T-cell (primary cell): ENCODE data around the gene AFF1. TPM values are rescaled to one million over a fixed set of nuclear protein-coding genes. Genes with fewer than 3 reads are reported as not detected.

Experiments
- ATAC-seq, 4 experiments: fragments of 200-7000 bp in 3 of 4; fragments of 150-1000 bp in 1 of 4; cut with Tn5 transposase; replicated peaks in 1 of 4; 1 replicate in 3 of 4; 2 replicates in 1 of 4; pipeline ENCODE4 v1.10.0; 2021; ENCODE audit warnings: moderate library complexity in 3 of 4, mild to moderate bottlenecking in 2 of 4, moderate number of reproducible peaks in 1 of 4
- CTCF ChIA-PET, 2 donors: fragments of 300-600 bp; sonication (Branson Sonifier 250); formaldehyde crosslinking; loops; one replicate each; lab custom pipeline; 2022; ENCODE audit warnings: antibody characterized with exemption in 2 of 2; lab: Charles Lee
- POLR2A ChIA-PET, 2 donors: fragments of 300-600 bp; sonication (Branson Sonifier 250); formaldehyde crosslinking; loops; one replicate each; lab custom pipeline; 2022; ENCODE audit warnings: antibody characterized with exemption in 2 of 2; lab: Charles Lee
- DNase-seq, 35 experiments: peaks; one replicate each; pipeline versions ENCODE4 v3.0.0 to v3.0.0-alpha.2; 2013 to 2023
- H3K27ac ChIP-seq: one replicate; pipeline ENCODE4 v1.5.1; 2013; ENCODE audit warnings: low read length
- H3K27me3 ChIP-seq, 2 experiments: replicated peaks in 1 of 2; 1 replicate in 1 of 2; 2 replicates in 1 of 2; pipeline versions ENCODE4 v1.6.1 to v1.7.0; 2013; ENCODE audit warnings: low read length in 1 of 2, mixed read lengths in 1 of 2; ENCODE audit not compliant: control insufficient read depth in 2 of 2, insufficient read depth in 2 of 2; ENCODE audit errors: extremely low read depth in 1 of 2
- H3K36me3 ChIP-seq, 2 donors: 1 replicate in 1 of 2; 2 replicates in 1 of 2; pipeline versions ENCODE4 v1.6.1 to v1.7.0; 2013; ENCODE audit warnings: low read length in 1 of 2; ENCODE audit not compliant: control insufficient read depth in 2 of 2, insufficient read depth in 1 of 2; ENCODE audit errors: extremely low read depth in 1 of 2
- H3K4me1 ChIP-seq, 2 experiments: 1 replicate in 1 of 2; 2 replicates in 1 of 2; pipeline versions ENCODE4 v1.6.1 to v1.7.0; 2013; ENCODE audit warnings: low read length in 2 of 2, mixed read lengths in 1 of 2; ENCODE audit not compliant: insufficient read depth in 2 of 2, control insufficient read depth in 1 of 2; ENCODE audit errors: extremely low read depth in 1 of 2
- H3K4me3 ChIP-seq, 2 donors: 1 replicate in 1 of 2; 2 replicates in 1 of 2; pipeline versions ENCODE4 v1.5.1 to v1.7.0; 2013; ENCODE audit warnings: mild to moderate bottlenecking in 2 of 2, low read length in 1 of 2, moderate library complexity in 1 of 2; ENCODE audit not compliant: control insufficient read depth in 1 of 2; ENCODE audit errors: extremely low read depth in 1 of 2
- H3K9me3 ChIP-seq: 2 replicates; pipeline ENCODE4 v1.7.0; 2013
- H3K27ac Mint-ChIP-seq, 2 donors: one replicate each; pipeline ENCODE4 v1.8.0; 2020 to 2021; ENCODE audit warnings: mild to moderate bottlenecking in 2 of 2, mixed read lengths in 2 of 2
- H3K27me3 Mint-ChIP-seq, 2 donors: one replicate each; pipeline ENCODE4 v1.8.0; 2021 to 2022; ENCODE audit warnings: mixed read lengths in 2 of 2
- H3K36me3 Mint-ChIP-seq: one replicate; pipeline ENCODE4 v1.8.0; 2021; ENCODE audit warnings: mixed read lengths
- H3K4me1 Mint-ChIP-seq, 3 donors: one replicate each; pipeline ENCODE4 v1.8.0; 2020 to 2022; ENCODE audit warnings: mixed read lengths in 3 of 3, mild to moderate bottlenecking in 1 of 3
- H3K4me3 Mint-ChIP-seq, 3 donors: one replicate each; pipeline ENCODE4 v1.8.0; 2020 to 2022; ENCODE audit warnings: mild to moderate bottlenecking in 3 of 3, mixed read lengths in 3 of 3, moderate library complexity in 3 of 3
- H3K9me3 Mint-ChIP-seq, 3 donors: one replicate each; pipeline ENCODE4 v1.8.0; 2020 to 2022; ENCODE audit warnings: mixed read lengths in 3 of 3
- whole genome bisulfite sequencing: methylation state at CpG from one replicate; pipeline ENCODE4 v1.1.5; 2013; ENCODE audit warnings: missing lambda C conversion rate; ENCODE audit not compliant: insufficient coverage; 5-methylcytosine and 5-hydroxymethylcytosine counted together
- total RNA-seq, 35 experiments: library from RNA in 6 of 35; stranded (reverse) in 6 of 35; fragments of 120-200 nt in 1 of 35; gene quantifications; one replicate each; pipeline versions ENCODE4 v1.2.1 to v1.2.4 and lab custom pipeline; 2013 to 2026

AFF1 gene
- total RNA-seq, 5 donors from 2014 or later (not counting 1 experiment from before 2014, with no cell fraction given), result 65.3 to 112 (median 93.4) TPM

GRCh38 chr4:86939729-86940575, 5.1 kb downstream of the AFF1 start:
- no peak overlapping the region for H3K4me3 ChIP-seq
- no peaks in the 10 kb centered on the region for H3K36me3 ChIP-seq
- no peaks in the 10 kb centered on the region for H3K27me3 Mint-ChIP-seq
- ChIA-PET POLR2A (interaction anchor here in 1 of 2 donors (1.0 kb wide), 1 partner anchor 66 kb away, joined by 7 read pairs; no protein-coding TSS in a partner anchor), CTCF (interaction anchor here in 1 of 2 donors (1.0 kb wide), 3 partner anchors 17 to 279 kb away, joined by 3 read pairs; no protein-coding TSS in a partner anchor)
- peaks cover 32 to 40% of the 10 kb centered on the region in 2 experiments for H3K4me1 ChIP-seq
- peak overlapping the region; percentile 87 to 94 for H3K27ac Mint-ChIP-seq
- WGBS, result 63% methylated on average over 8 of the region's 8 CpGs
- no peak for ATAC-seq
- H3K9me3 Mint-ChIP-seq, result no peaks in the 10 kb centered on the region
- peak overlapping the region; percentile 62 to 82 (median 68) for H3K4me3 Mint-ChIP-seq
- peaks cover 71 to 80% (median 78%) of the 10 kb centered on the region in 3 donors for H3K4me1 Mint-ChIP-seq
- peaks cover 8% of the 10 kb centered on the region for H3K36me3 Mint-ChIP-seq
- peak in 20 of 35 experiments; percentile 6 to 67 (median 18) for DNase-seq
- peak overlapping the region; percentile 52 for H3K27ac ChIP-seq
- H3K27me3 ChIP-seq, result no peaks in the 10 kb centered on the region
- H3K9me3 ChIP-seq, result no peaks in the 10 kb centered on the region

- WGBS, result 94% methylated on average over 7 of the region's 15 CpGs
Observed at GRCh38 chr4:86940920-86941460, 6.2 kb downstream of the AFF1 start.

GRCh38 chr4:86942185-86942666, 7.4 kb downstream of the AFF1 start:
- no peaks in the 10 kb centered on the region for H3K9me3 ChIP-seq
- Mint-ChIP-seq H3K4me3 (no peak overlapping the region), H3K27ac (no peak overlapping the region), H3K4me1 (peaks cover 70 to 82% (median 80%) of the 10 kb centered on the region in 3 donors), H3K27me3 (no peaks in the 10 kb centered on the region), H3K36me3 (peaks cover 12% of the 10 kb centered on the region), H3K9me3 (no peaks in the 10 kb centered on the region)
- H3K36me3 ChIP-seq, result no peaks in the 10 kb centered on the region
- ATAC-seq, result no peak
- H3K4me3 ChIP-seq, result no peak overlapping the region
- no peaks in the 10 kb centered on the region for H3K27me3 ChIP-seq
- ChIA-PET CTCF (interaction anchor here in 1 of 2 donors (0.9 to 1.1 kb wide), 2 partner anchors 10 to 11 kb away, joined by 3 read pairs; no protein-coding TSS in a partner anchor), POLR2A (interaction anchor here in 1 of 2 donors (0.5 kb wide), 1 partner anchor 200 kb away, joined by 7 read pairs; no protein-coding TSS in a partner anchor)
- WGBS, result no CpG with 5 or more reads among the region's 1 CpG
- DNase-seq, result no peak
- H3K27ac ChIP-seq, result no peak overlapping the region
- peaks cover 30 to 33% of the 10 kb centered on the region in 2 experiments for H3K4me1 ChIP-seq

More at GRCh38 chr4:86940920-86941460, 6.2 kb downstream of the AFF1 start:
- Histone ChIP-seq H3K4me3 (no peak overlapping the region), H3K36me3 (no peaks in the 10 kb centered on the region), H3K27me3 (no peaks in the 10 kb centered on the region), H3K27ac (no peak overlapping the region), H3K4me1 (peaks cover 32 to 37% of the 10 kb centered on the region in 2 experiments), H3K9me3 (no peaks in the 10 kb centered on the region)
- H3K27ac Mint-ChIP-seq, result peak overlapping the region in 1 of 2 donors; percentile 94
- ChIA-PET POLR2A (no interaction called here), CTCF (interaction anchor here in 1 of 2 donors (0.6 kb wide), 1 partner anchor 8 kb away, joined by 4 read pairs; no protein-coding TSS in a partner anchor)
- H3K27me3 Mint-ChIP-seq, result no peaks in the 10 kb centered on the region
- DNase-seq (no peak), ATAC-seq (no peak)
- peaks cover 70 to 84% (median 81%) of the 10 kb centered on the region in 3 donors for H3K4me1 Mint-ChIP-seq
- H3K4me3 Mint-ChIP-seq, result no peak overlapping the region
- H3K36me3 Mint-ChIP-seq, result peaks cover 11% of the 10 kb centered on the region
- no peaks in the 10 kb centered on the region for H3K9me3 Mint-ChIP-seq

GRCh38 chr4:86944964-86945781, 10.4 kb downstream of the AFF1 start:
- no peak for ATAC-seq
- no peak overlapping the region for H3K27ac ChIP-seq
- no peaks in the 10 kb centered on the region for H3K27me3 Mint-ChIP-seq
- H3K4me1 ChIP-seq, result peaks cover 13 to 16% of the 10 kb centered on the region in 2 experiments
- no peak overlapping the region for H3K27ac Mint-ChIP-seq
- peaks cover 55 to 68% (median 67%) of the 10 kb centered on the region in 3 donors for H3K4me1 Mint-ChIP-seq
- ChIA-PET CTCF (interaction anchor here (0.6 to 1.3 kb wide), 5 partner anchors 23 to 406 kb away, joined by 3 to 7 read pairs (median 6); no protein-coding TSS in a partner anchor), POLR2A (interaction anchor here (0.5 to 1.2 kb wide), 4 partner anchors 11 to 1339 kb away, joined by 3 to 6 read pairs (median 4); partner anchors contain the start of gene PPM1K (in 1 of the 2))
- no peaks in the 10 kb centered on the region for H3K9me3 ChIP-seq
- peaks cover 24% of the 10 kb centered on the region for H3K36me3 Mint-ChIP-seq
- H3K9me3 Mint-ChIP-seq, result no peaks in the 10 kb centered on the region
- H3K36me3 ChIP-seq, result no peaks in the 10 kb centered on the region
- DNase-seq, result no peak
- H3K4me3 Mint-ChIP-seq, result no peak overlapping the region
- no peak overlapping the region for H3K4me3 ChIP-seq
- H3K27me3 ChIP-seq, result no peaks in the 10 kb centered on the region

- CTCF ChIA-PET, result interaction anchor here in 1 of 2 donors (0.9 kb wide), 2 partner anchors 9 to 25 kb away, joined by 3 read pairs; no protein-coding TSS in a partner anchor
- Histone ChIP-seq H3K4me3 (no peak overlapping the region), H3K27ac (peak overlapping the region; percentile 3), H3K36me3 (peaks cover 0 to 4% of the 10 kb centered on the region in 2 donors), H3K9me3 (no peaks in the 10 kb centered on the region), H3K4me1 (peaks cover 6 to 11% of the 10 kb centered on the region in 2 experiments), H3K27me3 (no peaks in the 10 kb centered on the region)
- Mint-ChIP-seq H3K4me3 (no peak overlapping the region), H3K27ac (peak overlapping the region; percentile 7 to 13), H3K4me1 (peaks cover 47 to 64% (median 62%) of the 10 kb centered on the region in 3 donors), H3K27me3 (no peaks in the 10 kb centered on the region), H3K36me3 (peaks cover 36% of the 10 kb centered on the region), H3K9me3 (no peaks in the 10 kb centered on the region)
- 100% methylated on average over 2 of the region's 3 CpGs for WGBS
- ATAC-seq (no peak), DNase-seq (no peak)
- POLR2A ChIA-PET, result no interaction called here
Observed at GRCh38 chr4:86946868-86947500, 12.2 kb downstream of the AFF1 start.
